ENCODE measurements around the gene PTCH2. TPM values are rescaled to one million over a fixed set of nuclear protein-coding genes. Genes with fewer than 3 reads are reported as not detected.

PTCH2 gene
- total RNA-seq, 1 experiment from 2014 or later: 1.1 TPM

Other genes starting within 250 kb of the PTCH2 start
- 8.2 to 10.9 TPM (median 10.0 TPM) in 3 replicates for gene TMEM53, start 168.8 kb downstream of the PTCH2 start, total RNA-seq (2021)
- gene ARMH1, start 168.5 kb downstream of the PTCH2 start, total RNA-seq (2021): 0.74 to 1.6 TPM (median 0.78 TPM) in 3 replicates
- not detected in 3 replicates for gene RNU5D-1, start 112.1 kb downstream of the PTCH2 start, total RNA-seq (2021)
- 82.6 to 93.8 TPM (median 85.4 TPM) in 3 replicates for gene KIF2C, start 103.4 kb downstream of the PTCH2 start, total RNA-seq (2021)
- gene RPS8, start 67.7 kb downstream of the PTCH2 start, total RNA-seq (2021): 2,343 to 2,726 TPM (median 2,722 TPM) in 3 replicates
- gene BEST4, start 55.1 kb downstream of the PTCH2 start, total RNA-seq (2021): 1.6 to 1.7 TPM (median 1.6 TPM) in 3 replicates
- gene PLK3, start 42.9 kb downstream of the PTCH2 start, total RNA-seq (2021): 10.1 to 16.4 TPM (median 12.0 TPM) in 3 replicates
- gene DYNLT4, start 35.9 kb downstream of the PTCH2 start, total RNA-seq (2021): 0.31 to 0.62 TPM (median 0.57 TPM) in 3 replicates
- 1.7 to 2.0 TPM (median 1.8 TPM) in 3 replicates for gene BTBD19, start 34.7 kb downstream of the PTCH2 start, total RNA-seq (2021)
- 27.4 to 33.2 TPM (median 29.0 TPM) in 3 replicates for gene EIF2B3, start 143.3 kb upstream of the PTCH2 start, total RNA-seq (2021)
- gene HECTD3, start 168.1 kb upstream of the PTCH2 start, total RNA-seq (2021): 33.2 to 39.5 TPM (median 35.1 TPM) in 3 replicates
- 95.2 to 118 TPM (median 96.0 TPM) in 3 replicates for gene UROD, start 169.0 kb upstream of the PTCH2 start, total RNA-seq (2021)

Data from WTC11 (cell line).